ENCODE results near the gene MBNL2. TPM values are rescaled to one million over a fixed set of nuclear protein-coding genes. Genes with fewer than 3 reads are reported as not detected.
"Not testable (repeated sequence)": the region's sequence is repeated elsewhere in the genome, so short reads cannot be mapped to it uniquely, and the experiment has no call there.

MBNL2 gene
- total and polyA plus RNA-seq, 8 donors: 75.9 to 105 (median 90.5) TPM

GRCh38 chr13:97348569-97349100, 126.5 kb downstream of the MBNL2 start:
- H3K9me3 ChIP-seq: no peaks in the 10 kb centered on the region
- DNase-seq (no peak), ATAC-seq (no peak)
- H3K4me1 ChIP-seq: peaks cover 0 to 10% of the 10 kb centered on the region in 2 donors
- intact Hi-C loops (cut with DNase I): loop anchor here in 1 of 2 donors (5.0 to 10.0 kb wide), 2 partner anchors 124 to 236 kb away; partner anchors contain the start of gene MBNL2
- H3K4me3 ChIP-seq: no peak overlapping the region
- no peak overlapping the region for H3K27ac ChIP-seq
- H3K27me3 ChIP-seq: no peaks in the 10 kb centered on the region
- peaks cover 0 to 53% of the 10 kb centered on the region in 2 donors for H3K36me3 ChIP-seq
- TF ChIP-seq CTCF (IDR thresholded peaks at IDR 0.05): no peak

GRCh38 chr13:97352012-97352411, 129.9 kb downstream of the MBNL2 start:
- H3K27me3 ChIP-seq; H3K4me1 ChIP-seq; DNase-seq; ATAC-seq; H3K9me3 ChIP-seq; H3K4me3 ChIP-seq; H3K27ac ChIP-seq; intact Hi-C loops (cut with DNase I): not testable (repeated sequence)
- peaks cover 0 to 49% of the 10 kb centered on the region in 2 donors for H3K36me3 ChIP-seq

GRCh38 chr13:97352815-97353214, 130.7 kb downstream of the MBNL2 start:
- TF ChIP-seq CTCF (IDR thresholded peaks at IDR 0.05): no peak
- H3K4me3 ChIP-seq: no peak overlapping the region
- H3K27me3 ChIP-seq: no peaks in the 10 kb centered on the region
- no peaks in the 10 kb centered on the region for H3K9me3 ChIP-seq
- intact Hi-C loops (cut with DNase I): no loop called here
- H3K4me1 ChIP-seq: peaks cover 2 to 4% of the 10 kb centered on the region in 2 donors
- ATAC-seq (no peak), DNase-seq (no peak)
- H3K36me3 ChIP-seq: peaks cover 0 to 49% of the 10 kb centered on the region in 2 donors
- no peak overlapping the region for H3K27ac ChIP-seq

GRCh38 chr13:97353927-97354675, 132.0 kb downstream of the MBNL2 start:
- peak; percentile 29 for ATAC-seq
- Histone ChIP-seq H3K9me3 (no peaks in the 10 kb centered on the region), H3K27me3 (no peaks in the 10 kb centered on the region), H3K27ac (no peak overlapping the region), H3K4me1 (peaks cover 4% of the 10 kb centered on the region in 2 donors), H3K36me3 (peaks cover 0 to 47% of the 10 kb centered on the region in 2 donors), H3K4me3 (no peak overlapping the region)
- no peak for TF ChIP-seq CTCF (IDR thresholded peaks at IDR 0.05)
- no peak for DNase-seq
- intact Hi-C loops (cut with DNase I): no loop called here

- no peak overlapping the region for H3K4me3 ChIP-seq
- peaks cover 4 to 8% of the 10 kb centered on the region in 2 donors for H3K4me1 ChIP-seq
- no peak overlapping the region for H3K27ac ChIP-seq
- no peaks in the 10 kb centered on the region for H3K27me3 ChIP-seq
- no peak for TF ChIP-seq CTCF (IDR thresholded peaks at IDR 0.05)
- ATAC-seq (no peak), DNase-seq (no peak)
- no peaks in the 10 kb centered on the region for H3K9me3 ChIP-seq
- intact Hi-C loops (cut with DNase I): no loop called here
- peaks cover 0 to 40% of the 10 kb centered on the region in 2 donors for H3K36me3 ChIP-seq
Observed at GRCh38 chr13:97354808-97355207, 132.7 kb downstream of the MBNL2 start.
